Thoracic aorta (tissue), 2 donors: ENCODE measurements around the gene PALB2. TPM values are rescaled to one million over a fixed set of nuclear protein-coding genes. Genes with fewer than 3 reads are reported as not detected.

Experiments used
- ATAC-seq: fragments of 150-250 bp; one replicate; pipeline ENCODE4 v1.8.0; 2017; ENCODE audit warnings: low read depth; ENCODE audit not compliant: insufficient number of reproducible peaks, low FRiP score
- DNase-seq: peaks from one replicate; pipeline ENCODE4 v3.0.0-alpha.2; 2020; ENCODE audit warnings: low spot score
- H3K27ac ChIP-seq, 2 donors: fragments of 200-600 bp; sonication (generic); 1 replicate in 1 of 2; 2 replicates in 1 of 2; pipeline ENCODE4 v1.5.1; 2016; ENCODE audit warnings: mild to moderate bottlenecking in 2 of 2, moderate library complexity in 2 of 2
- H3K27me3 ChIP-seq: fragments of 200-600 bp; sonication (generic); replicated peaks from 2 replicates; pipeline ENCODE4 v1.6.0; 2016; ENCODE audit warnings: mild to moderate bottlenecking; ENCODE audit not compliant: insufficient read depth
- H3K36me3 ChIP-seq: fragments of 200-600 bp; sonication (generic); one replicate; pipeline ENCODE4 v1.5.1; 2016
- H3K4me1 ChIP-seq, 2 donors: fragments of 200-600 bp; sonication (generic); 1 replicate in 1 of 2; 2 replicates in 1 of 2; pipeline versions ENCODE4 v1.5.1 to v1.6.0; 2016; ENCODE audit warnings: low read depth in 2 of 2, mild to moderate bottlenecking in 1 of 2; ENCODE audit not compliant: control insufficient read depth in 1 of 2
- H3K4me3 ChIP-seq: fragments of 200-600 bp; sonication (generic); 2 replicates; pipeline ENCODE4 v1.5.1; 2016; ENCODE audit warnings: mild to moderate bottlenecking
- H3K9me3 ChIP-seq: fragments of 200-600 bp; sonication (generic); 2 replicates; pipeline ENCODE4 v1.5.1; 2016
- total RNA-seq, 2 donors: library from RNA; depleted of rRNA; stranded (reverse); fragments of >200 nt; gene quantifications; one replicate each; pipeline versions ENCODE4 v1.1.0 to v1.2.3, GENCODE V29; 2016
- TF ChIP-seq, protein P1 (sequence below): fragments of 200-600 bp; sonication (generic); IDR thresholded peaks from one replicate; pipeline ENCODE4 v1.5.1; 2019; ENCODE audit warnings: antibody characterized with exemption

PALB2 gene
- total RNA-seq, 2 donors from 2014 or later: 5.1 to 14.2 TPM

DNA sequence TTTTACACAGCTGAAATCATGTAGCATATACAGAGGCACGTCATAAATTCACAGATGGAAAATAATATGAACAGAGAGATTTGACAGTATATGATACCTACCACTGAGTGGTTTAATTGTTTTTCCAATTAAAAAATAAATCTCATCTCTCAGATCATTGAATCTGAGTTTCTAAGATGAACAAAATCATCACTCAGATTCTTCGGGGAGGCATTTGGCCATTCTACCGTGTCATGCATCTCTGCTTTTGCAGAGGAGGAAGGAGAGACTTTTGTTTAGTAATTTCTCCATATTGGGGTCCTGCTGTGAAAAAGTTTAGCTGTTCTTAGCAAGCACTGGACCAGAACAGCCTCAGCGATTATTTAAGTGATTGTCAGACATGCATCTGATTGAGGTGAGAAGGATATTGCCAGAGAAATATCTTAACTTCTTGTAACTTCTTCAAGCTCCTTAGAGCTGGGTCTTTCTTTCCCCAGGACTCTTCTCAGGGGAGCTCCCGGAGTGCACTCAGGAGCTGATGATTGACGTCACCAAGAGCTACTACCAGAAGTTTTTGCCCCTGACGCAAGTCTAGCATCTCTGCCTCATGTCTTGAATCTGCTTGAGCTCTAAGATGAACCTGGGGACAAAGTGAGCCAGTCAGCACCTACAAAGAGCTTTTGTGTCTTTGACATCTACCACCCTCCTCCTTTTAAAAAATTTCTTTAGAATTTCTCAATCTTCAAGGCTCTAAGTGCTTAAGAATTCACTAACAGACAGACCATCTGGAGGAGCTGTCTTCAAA is 25.7 kb upstream of the PALB2 start:
- Histone ChIP-seq H3K27ac (no peak overlapping the region), H3K36me3 (peaks cover 75% of the 10 kb centered on the region), H3K4me1 (no peaks in the 10 kb centered on the region), H3K27me3 (no peaks in the 10 kb centered on the region), H3K4me3 (no peak overlapping the region), H3K9me3 (no peaks in the 10 kb centered on the region)
- DNase-seq (no peak), ATAC-seq (no peak)
- TF ChIP-seq, protein P1, sequence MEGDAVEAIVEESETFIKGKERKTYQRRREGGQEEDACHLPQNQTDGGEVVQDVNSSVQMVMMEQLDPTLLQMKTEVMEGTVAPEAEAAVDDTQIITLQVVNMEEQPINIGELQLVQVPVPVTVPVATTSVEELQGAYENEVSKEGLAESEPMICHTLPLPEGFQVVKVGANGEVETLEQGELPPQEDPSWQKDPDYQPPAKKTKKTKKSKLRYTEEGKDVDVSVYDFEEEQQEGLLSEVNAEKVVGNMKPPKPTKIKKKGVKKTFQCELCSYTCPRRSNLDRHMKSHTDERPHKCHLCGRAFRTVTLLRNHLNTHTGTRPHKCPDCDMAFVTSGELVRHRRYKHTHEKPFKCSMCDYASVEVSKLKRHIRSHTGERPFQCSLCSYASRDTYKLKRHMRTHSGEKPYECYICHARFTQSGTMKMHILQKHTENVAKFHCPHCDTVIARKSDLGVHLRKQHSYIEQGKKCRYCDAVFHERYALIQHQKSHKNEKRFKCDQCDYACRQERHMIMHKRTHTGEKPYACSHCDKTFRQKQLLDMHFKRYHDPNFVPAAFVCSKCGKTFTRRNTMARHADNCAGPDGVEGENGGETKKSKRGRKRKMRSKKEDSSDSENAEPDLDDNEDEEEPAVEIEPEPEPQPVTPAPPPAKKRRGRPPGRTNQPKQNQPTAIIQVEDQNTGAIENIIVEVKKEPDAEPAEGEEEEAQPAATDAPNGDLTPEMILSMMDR: no peak

GRCh38 chr16:23663918-23664317 is 22.8 kb upstream of the PALB2 start:
- TF ChIP-seq, protein P1: no peak
- Histone ChIP-seq H3K36me3 (peaks cover 80% of the 10 kb centered on the region), H3K4me1 (no peaks in the 10 kb centered on the region), H3K9me3 (no peaks in the 10 kb centered on the region), H3K27me3 (no peaks in the 10 kb centered on the region), H3K27ac (no peak overlapping the region), H3K4me3 (no peak overlapping the region)
- ATAC-seq (no peak), DNase-seq (no peak)

GRCh38 chr16:23651943-23652468 is 10.9 kb upstream of the PALB2 start:
- no peaks in the 10 kb centered on the region for H3K27me3 ChIP-seq
- H3K4me1 ChIP-seq: no peaks in the 10 kb centered on the region
- no peaks in the 10 kb centered on the region for H3K36me3 ChIP-seq
- H3K9me3 ChIP-seq: no peaks in the 10 kb centered on the region
- DNase-seq (no peak), ATAC-seq (no peak)
- TF ChIP-seq, protein P1: no peak
- H3K4me3 ChIP-seq: no peak overlapping the region
- H3K27ac ChIP-seq: no peak overlapping the region

- Histone ChIP-seq H3K4me3 (no peak overlapping the region), H3K9me3 (no peaks in the 10 kb centered on the region), H3K27ac (no peak overlapping the region), H3K27me3 (no peaks in the 10 kb centered on the region), H3K36me3 (no peaks in the 10 kb centered on the region), H3K4me1 (no peaks in the 10 kb centered on the region)
- ATAC-seq (no peak), DNase-seq (no peak)
- TF ChIP-seq, protein P1: no peak
Measured at GRCh38 chr16:23650674-23651416, 9.7 kb upstream of the PALB2 start.

DNA sequence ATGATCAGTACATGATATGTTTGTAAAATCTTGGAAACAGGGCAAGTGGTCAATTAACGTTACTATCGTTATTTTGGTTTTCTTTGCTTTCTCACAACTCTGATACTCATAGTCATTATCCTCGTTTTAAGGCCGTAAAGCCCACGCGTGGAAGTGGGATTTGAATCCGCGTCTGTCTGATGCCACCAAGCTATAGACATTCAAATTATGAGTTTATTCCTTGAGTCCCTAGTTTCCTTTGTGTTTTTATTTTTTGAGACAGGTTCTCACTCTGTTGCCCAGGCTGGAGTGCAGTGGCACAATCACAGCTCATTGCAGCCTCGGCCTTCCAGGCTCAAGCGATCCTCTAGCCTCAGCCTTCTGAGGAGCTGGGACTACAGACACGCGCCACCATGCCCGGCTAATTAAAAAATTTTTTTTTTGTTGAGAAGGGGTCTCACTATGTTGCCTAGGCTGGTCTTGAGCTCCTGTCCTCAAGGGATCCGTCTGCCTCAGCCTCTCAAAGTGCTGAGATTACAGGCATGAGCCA is 1.2 kb upstream of the PALB2 start:
- Histone ChIP-seq H3K27ac (peak overlapping the region in 1 of 2 donors; percentile 69), H3K4me1 (peaks cover 16 to 24% of the 10 kb centered on the region in 2 donors), H3K27me3 (no peaks in the 10 kb centered on the region), H3K9me3 (no peaks in the 10 kb centered on the region), H3K4me3 (peak overlapping the region; percentile 99), H3K36me3 (peaks cover 6% of the 10 kb centered on the region)
- TF ChIP-seq, protein P1: no peak
- ATAC-seq: no peak
- no peak for DNase-seq
